ENCODE data around the gene PLCH1.

DNA sequence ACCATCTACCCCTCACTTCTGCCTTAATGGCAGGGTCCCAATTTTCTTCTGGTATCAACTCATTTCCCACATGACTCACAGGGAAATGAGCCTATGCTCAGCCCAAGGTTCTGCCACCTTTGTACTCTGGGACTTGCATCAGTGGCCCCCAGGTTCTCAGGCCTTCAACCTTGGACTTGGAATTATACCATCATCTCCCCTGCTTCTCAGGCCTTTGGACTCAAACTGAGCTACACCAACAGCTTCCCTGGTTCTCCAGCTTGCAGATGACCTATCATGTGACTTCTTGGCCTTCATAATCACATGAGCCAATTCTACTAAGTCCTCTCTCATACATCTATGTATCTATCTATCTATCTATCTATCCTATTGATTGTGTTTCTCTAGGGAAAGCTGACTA is 149.5 kb downstream of the PLCH1 start:
- no peak for TF ChIP-seq EZH2phosphoT487 (IDR thresholded peaks at IDR 0.05; ENCODE audit: borderline replicate concordance, low read length)
- TF ChIP-seq CTCF (conservative IDR thresholded peaks at IDR 0.05; ENCODE audit: low read depth, low read length) = no peak
